Chondrocyte (in vitro differentiated cells): Measurements from ENCODE around the gene L1CAM. TPM values are rescaled to one million over a fixed set of nuclear protein-coding genes. Genes with fewer than 3 reads are reported as not detected.

Source experiments
- DNase-seq: peaks from one replicate; pipeline ENCODE4 v3.0.0; 2021; ENCODE audit warnings: mixed read lengths, low spot score
- H3K27ac Mint-ChIP-seq: one replicate; pipeline ENCODE4 v1.8.0; 2021; ENCODE audit warnings: mild to moderate bottlenecking, moderate library complexity, mixed read lengths; ENCODE audit not compliant: unreplicated experiment
- H3K27me3 Mint-ChIP-seq: 2 replicates; pipeline ENCODE4 v1.8.0; 2021; ENCODE audit warnings: low read depth, mixed read lengths
- H3K36me3 Mint-ChIP-seq: 2 replicates; pipeline ENCODE4 v1.8.0; 2021; ENCODE audit warnings: low read depth, mixed read lengths
- H3K4me1 Mint-ChIP-seq: 2 replicates; pipeline ENCODE4 v1.8.0; 2021; ENCODE audit warnings: low read depth, mild to moderate bottlenecking, mixed read lengths
- H3K4me3 Mint-ChIP-seq: one replicate; pipeline ENCODE4 v1.8.0; 2021; ENCODE audit warnings: mild to moderate bottlenecking, moderate library complexity, mixed read lengths; ENCODE audit not compliant: unreplicated experiment
- H3K9me3 Mint-ChIP-seq: 2 replicates; pipeline ENCODE4 v1.8.0; 2021; ENCODE audit warnings: low read depth, mixed read lengths
- CTCF ChIP-seq: fragments of 200-600 bp; sonication (generic); IDR thresholded peaks from 2 replicates; pipeline ENCODE4 v1.5.0; 2021; ENCODE audit warnings: antibody characterized with exemption, mild to moderate bottlenecking, moderate library complexity
- total RNA-seq: library from RNA; stranded (reverse); gene quantifications from 3 replicates; pipeline ENCODE4 v1.2.1, GENCODE V29; 2021

The L1CAM gene
- total RNA-seq, 1 donor from 2014 or later = 2.5 TPM

GRCh38 chrX:153857348-153857903 is 28.5 kb downstream of the L1CAM start:
- no peaks in the 10 kb centered on the region for H3K4me1 Mint-ChIP-seq
- peaks cover 4% of the 10 kb centered on the region for H3K27me3 Mint-ChIP-seq
- DNase-seq = no peak
- H3K9me3 Mint-ChIP-seq = no peaks in the 10 kb centered on the region
- no peaks in the 10 kb centered on the region for H3K36me3 Mint-ChIP-seq
- H3K27ac Mint-ChIP-seq = no peak overlapping the region
- no peak for TF ChIP-seq CTCF
- no peak overlapping the region for H3K4me3 Mint-ChIP-seq

- no peak for TF ChIP-seq CTCF
- Mint-ChIP-seq H3K4me3 (no peak overlapping the region), H3K27ac (no peak overlapping the region), H3K9me3 (peaks cover 2% of the 10 kb centered on the region), H3K27me3 (peaks cover 12% of the 10 kb centered on the region), H3K4me1 (no peaks in the 10 kb centered on the region), H3K36me3 (no peaks in the 10 kb centered on the region)
- DNase-seq = no peak
Observed at GRCh38 chrX:153854702-153855101, 31.3 kb downstream of the L1CAM start.

- Mint-ChIP-seq H3K4me3 (no peak overlapping the region), H3K4me1 (no peaks in the 10 kb centered on the region), H3K27ac (no peak overlapping the region), H3K36me3 (no peaks in the 10 kb centered on the region), H3K9me3 (peaks cover 2% of the 10 kb centered on the region), H3K27me3 (peaks cover 8% of the 10 kb centered on the region)
- no peak for TF ChIP-seq CTCF
- DNase-seq = no peak
Observed at GRCh38 chrX:153853902-153854267, 32.1 kb downstream of the L1CAM start.

GRCh38 chrX:153853180-153853901 is 32.6 kb downstream of the L1CAM start:
- Mint-ChIP-seq H3K9me3 (peaks cover 2% of the 10 kb centered on the region), H3K27me3 (peaks cover 7% of the 10 kb centered on the region), H3K27ac (no peak overlapping the region), H3K4me1 (no peaks in the 10 kb centered on the region), H3K4me3 (no peak overlapping the region), H3K36me3 (no peaks in the 10 kb centered on the region)
- no peak for DNase-seq
- no peak for TF ChIP-seq CTCF

GRCh38 chrX:153851981-153852380 is 34.0 kb downstream of the L1CAM start:
- H3K27ac Mint-ChIP-seq = no peak overlapping the region
- peaks cover 5% of the 10 kb centered on the region for H3K9me3 Mint-ChIP-seq
- no peak overlapping the region for H3K4me3 Mint-ChIP-seq
- H3K4me1 Mint-ChIP-seq = no peaks in the 10 kb centered on the region
- H3K27me3 Mint-ChIP-seq = peaks cover 7% of the 10 kb centered on the region
- H3K36me3 Mint-ChIP-seq = no peaks in the 10 kb centered on the region
- TF ChIP-seq CTCF = no peak
- no peak for DNase-seq
